ENCODE data around the gene ERC1.

DNA sequence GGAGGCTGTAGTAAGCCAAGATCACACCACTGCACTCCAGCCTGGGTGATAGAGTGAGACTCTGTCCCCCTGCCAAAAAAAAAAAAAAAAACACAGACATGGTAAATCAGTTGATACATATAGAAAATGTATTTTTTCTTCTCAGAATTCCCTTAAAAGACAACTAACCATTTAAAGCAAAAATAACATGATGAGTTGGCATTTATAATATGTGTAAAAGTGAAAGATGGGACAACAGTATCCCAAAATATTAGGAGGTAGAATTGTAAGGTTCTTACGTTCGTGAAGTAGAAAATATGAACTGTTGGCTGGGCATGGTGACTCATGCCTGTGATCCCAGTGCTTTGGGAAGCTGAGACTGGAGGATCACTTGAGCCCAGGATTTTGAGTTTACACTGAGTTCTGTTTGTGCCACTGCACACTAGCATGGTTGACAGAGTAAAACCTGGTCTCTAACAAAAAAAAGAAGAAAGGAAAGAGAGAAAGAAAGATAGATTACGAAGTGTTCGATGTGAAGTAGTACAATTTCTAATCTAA is 306.7 kb downstream of the ERC1 start:
- TF ChIP-seq GATA2 (IDR thresholded peaks at IDR 0.05; ENCODE audit: low read depth, low read length): no peak
- TF ChIP-seq GATA3 (IDR thresholded peaks at IDR 0.05; ENCODE audit: low read depth, low read length): no peak
